Spleen (tissue), 11 donors: ENCODE measurements around the gene YWHAQ. TPM values are rescaled to one million over a fixed set of nuclear protein-coding genes. Genes with fewer than 3 reads are reported as not detected.

Experiments used
- DNase-seq: peaks from one replicate; pipeline ENCODE4 v3.0.0-alpha.2; 2020
- H3K27ac ChIP-seq, 8 donors: fragments of 200-600 bp; sonication (generic) in 7 of 8; 1 replicate in 4 of 8; 2 replicates in 4 of 8; pipeline versions ENCODE4 v1.5.0 to v1.8.0; 2016 to 2021; ENCODE audit warnings: inconsistent platforms in 4 of 8, mild to moderate bottlenecking in 4 of 8, moderate library complexity in 1 of 8
- H3K27me3 ChIP-seq, 7 donors: fragments of 200-600 bp; sonication (generic) in 6 of 7; replicated peaks in 1 of 7; 1 replicate in 4 of 7; 2 replicates in 3 of 7; pipeline versions ENCODE4 v1.5.0 to v1.8.0; 2016 to 2021; ENCODE audit warnings: inconsistent platforms in 3 of 7, mild to moderate bottlenecking in 1 of 7
- H3K36me3 ChIP-seq, 6 donors: fragments of 200-600 bp; sonication (generic) in 5 of 6; 1 replicate in 4 of 6; 2 replicates in 2 of 6; pipeline versions ENCODE4 v1.5.0 to v1.8.0; 2016 to 2021; ENCODE audit warnings: inconsistent platforms in 2 of 6
- H3K4me1 ChIP-seq, 6 donors: fragments of 200-600 bp; sonication (generic) in 5 of 6; 1 replicate in 3 of 6; 2 replicates in 3 of 6; pipeline versions ENCODE4 v1.5.0 to v1.8.0; 2016 to 2021; ENCODE audit warnings: inconsistent platforms in 3 of 6
- H3K4me3 ChIP-seq, 8 donors: fragments of 200-600 bp; sonication (generic) in 7 of 8; 1 replicate in 4 of 8; 2 replicates in 4 of 8; pipeline versions ENCODE4 v1.5.0 to v1.8.0; 2016 to 2021; ENCODE audit warnings: inconsistent platforms in 4 of 8, mild to moderate bottlenecking in 4 of 8, moderate library complexity in 2 of 8
- H3K9me3 ChIP-seq, 8 donors: fragments of 200-600 bp; sonication (generic) in 7 of 8; 1 replicate in 4 of 8; 2 replicates in 4 of 8; pipeline versions ENCODE4 v1.5.0 to v1.8.0; 2016 to 2021; ENCODE audit warnings: inconsistent platforms in 4 of 8
- CTCF ChIP-seq, 11 experiments: fragments of 200-600 bp in 7 of 11; fragments of 450-650 bp in 4 of 11; sonication (generic) in 4 of 11; IDR thresholded peaks in 8 of 11; conservative IDR thresholded peaks in 3 of 11; 1 replicate in 7 of 11; 2 replicates in 4 of 11; pipeline versions ENCODE4 v1.4.0 to v1.8.0; 2016 to 2021; ENCODE audit warnings: antibody characterized with exemption in 11 of 11, inconsistent platforms in 4 of 11, mild to moderate bottlenecking in 1 of 11
- POLR2A ChIP-seq, 3 donors: fragments of 450-650 bp; IDR thresholded peaks; one replicate each; pipeline ENCODE4 v1.5.1; 2017; ENCODE audit warnings: antibody characterized with exemption in 3 of 3, mild to moderate bottlenecking in 1 of 3
- POLR2AphosphoS5 ChIP-seq, 3 donors: sonication (generic); formaldehyde crosslinking; IDR thresholded peaks; one replicate each; pipeline ENCODE4 v1.5.1; 2017; ENCODE audit warnings: antibody characterized with exemption in 3 of 3
- WGBS, 5 donors: extraction: QIAGEN DNeasy Blood & Tissue Kit in 3 of 5; methylation state at CpG; one replicate each; pipeline versions ENCODE4 v1.1.5 to v1.1.7; 2013 to 2018; 5-methylcytosine and 5-hydroxymethylcytosine counted together
- intact Hi-C: fragments of 100-400 bp; cut with DNase I; formaldehyde crosslinking; loops from one replicate; pipeline ENCODE4 v1.15.0; 2023; ENCODE audit warnings: low total_unique reads
- polyA plus RNA-seq, 3 donors: library from polyadenylated mRNA; stranded (reverse); fragments of 200-250 nt; gene quantifications; one replicate each; pipeline ENCODE4 v1.2.1, GENCODE V29; 2013
- total RNA-seq, 7 donors: library from RNA; depleted of rRNA in 3 of 7; stranded (reverse); fragments of >200 nt in 3 of 7; fragmentation: NEBNext Ultra II Directional in 4 of 7; extraction: Animal tissue kit (Norgen Biotek cat#: 25700) in 4 of 7; gene quantifications; one replicate each; pipeline versions ENCODE4 v1.1.0 to v1.2.1, GENCODE V29; 2016 to 2021
- donor health status: healthy with polysubstance abuse.
- donor health status: DM: no; HTN: no; CAD: no; lungs with moderate emphysema.
- donor health status: DM: no; HTN: no; CAD: no.
- donor health status: Bipolar disorder and iron deficiency.
- donor health status: healthy.
- donor health status: DM: no; HTN: no; CAD: no.
- donor health status: DM: yes; HTN: yes; CAD: no.

The YWHAQ gene
- total and polyA plus RNA-seq, 10 donors: 69.0 to 162 (median 132) TPM

- H3K4me1 ChIP-seq: peaks cover 0 to 18% (median 0%) of the 10 kb centered on the region in 6 donors
- H3K9me3 ChIP-seq: no peaks in the 10 kb centered on the region
- intact Hi-C loops: no loop called here
- 84 to 94% (median 85%) methylated on average over 8 to 10 of the region's 10 CpGs for WGBS, 5 donors
- TF ChIP-seq POLR2A (IDR thresholded peaks at IDR 0.05) (no peak), CTCF (IDR thresholded peaks at IDR 0.05 in 8 of 11, conservative IDR thresholded peaks at IDR 0.05 in 3 of 11) (no peak), POLR2AphosphoS5 (IDR thresholded peaks at IDR 0.05) (no peak)
- H3K36me3 ChIP-seq: no peaks in the 10 kb centered on the region
- DNase-seq: no peak
- H3K27me3 ChIP-seq: no peaks in the 10 kb centered on the region
- no peak overlapping the region for H3K27ac ChIP-seq
- no peak overlapping the region for H3K4me3 ChIP-seq
These were observed 18.0 kb upstream of the YWHAQ start for GRCh38 chr2:9648821-9649220.

GRCh38 chr2:9647884-9648283 lies 17.1 kb upstream of the YWHAQ start:
- DNase-seq: no peak
- H3K27ac ChIP-seq: no peak overlapping the region
- H3K36me3 ChIP-seq: no peaks in the 10 kb centered on the region
- TF ChIP-seq CTCF (IDR thresholded peaks at IDR 0.05 in 8 of 11, conservative IDR thresholded peaks at IDR 0.05 in 3 of 11) (no peak), POLR2AphosphoS5 (IDR thresholded peaks at IDR 0.05) (no peak), POLR2A (IDR thresholded peaks at IDR 0.05) (no peak)
- H3K9me3 ChIP-seq: no peaks in the 10 kb centered on the region
- H3K27me3 ChIP-seq: no peaks in the 10 kb centered on the region
- intact Hi-C loops: no loop called here
- no peak overlapping the region for H3K4me3 ChIP-seq
- peaks cover 0 to 16% (median 0%) of the 10 kb centered on the region in 6 donors for H3K4me1 ChIP-seq
- WGBS, 5 donors: 61 to 79% (median 71%) methylated on average over 6 of the region's 6 CpGs

- Histone ChIP-seq H3K4me1 (peaks cover 0 to 25% (median 0%) of the 10 kb centered on the region in 6 donors), H3K27ac (no peak overlapping the region), H3K36me3 (no peaks in the 10 kb centered on the region), H3K4me3 (no peak overlapping the region), H3K9me3 (no peaks in the 10 kb centered on the region), H3K27me3 (no peaks in the 10 kb centered on the region)
- no peak for TF ChIP-seq POLR2AphosphoS5 (IDR thresholded peaks at IDR 0.05)
- TF ChIP-seq CTCF (IDR thresholded peaks at IDR 0.05 in 8 of 11, conservative IDR thresholded peaks at IDR 0.05 in 3 of 11): no peak
- no peak for TF ChIP-seq POLR2A (IDR thresholded peaks at IDR 0.05)
- DNase-seq: no peak
- intact Hi-C loops: no loop called here
- WGBS, 5 donors: 70 to 74% (median 73%) methylated on average over 17 of the region's 17 CpGs
These were observed 15.6 kb upstream of the YWHAQ start for GRCh38 chr2:9646196-9647030.

- 90 to 98% (median 94%) methylated on average over 9 of the region's 9 CpGs for WGBS, 5 donors
- H3K4me3 ChIP-seq: no peak overlapping the region
- H3K27ac ChIP-seq: no peak overlapping the region
- DNase-seq: no peak
- intact Hi-C loops: no loop called here
- peaks cover 0 to 20% (median 0%) of the 10 kb centered on the region in 6 donors for H3K4me1 ChIP-seq
- H3K27me3 ChIP-seq: no peaks in the 10 kb centered on the region
- H3K9me3 ChIP-seq: no peaks in the 10 kb centered on the region
- no peaks in the 10 kb centered on the region for H3K36me3 ChIP-seq
- TF ChIP-seq POLR2A (IDR thresholded peaks at IDR 0.05): no peak
- no peak for TF ChIP-seq POLR2AphosphoS5 (IDR thresholded peaks at IDR 0.05)
- no peak for TF ChIP-seq CTCF (IDR thresholded peaks at IDR 0.05 in 8 of 11, conservative IDR thresholded peaks at IDR 0.05 in 3 of 11)
These were observed 13.8 kb upstream of the YWHAQ start for GRCh38 chr2:9644603-9645002.
